HepG2 (cell line): Measurements from ENCODE around the gene MXRA8. TPM values are rescaled to one million over a fixed set of nuclear protein-coding genes. Genes with fewer than 3 reads are reported as not detected.

Source experiments
- KDM3A ChIP-seq: IDR thresholded peaks from 2 replicates; pipeline ENCODE4 v1.6.1; 2018; ENCODE audit warnings: low read depth, missing compliant biosample characterization
- MED8 ChIP-seq: sonication (generic); formaldehyde crosslinking; IDR thresholded peaks from 2 replicates; pipeline ENCODE4 v1.8.1; 2023; ENCODE audit warnings: mild to moderate bottlenecking, missing genetic modification reagents; ENCODE audit not compliant: insufficient replicate concordance
- POLR2A ChIP-seq, 2 experiments: IDR thresholded peaks; 2 replicates each; pipeline ENCODE4 v1.6.1; 2011; ENCODE audit warnings: low read depth in 2 of 2, low read length in 2 of 2, mild to moderate bottlenecking in 1 of 2, moderate library complexity in 1 of 2; ENCODE audit not compliant: insufficient read depth in 1 of 2
- ZNF225 ChIP-seq: sonication (generic); formaldehyde crosslinking; IDR thresholded peaks from 2 replicates; pipeline ENCODE4 v1.4.0; 2020; ENCODE audit warnings: mild to moderate bottlenecking, missing genetic modification reagents
- ZNF274 ChIP-seq: sonication (generic); formaldehyde crosslinking; IDR thresholded peaks from 2 replicates; pipeline ENCODE4 v1.5.1; 2020; ENCODE audit warnings: mild to moderate bottlenecking, missing genetic modification reagents
- ZNF317 ChIP-seq: sonication (generic); formaldehyde crosslinking; IDR thresholded peaks from 2 replicates; pipeline ENCODE4 v1.5.0; 2020; ENCODE audit warnings: mild to moderate bottlenecking, missing genetic modification reagents
- ZNF558 ChIP-seq: sonication (generic); formaldehyde crosslinking; IDR thresholded peaks from 2 replicates; pipeline ENCODE4 v1.9.0; 2022; ENCODE audit warnings: mild to moderate bottlenecking, missing genetic modification reagents, borderline replicate concordance
- polyA plus RNA-seq, 8 experiments: library from polyadenylated mRNA; depleted of rRNA in 3 of 8; stranded (reverse) in 7 of 8; unstranded in 1 of 8; fragments of >200 nt; fragmentation: Illumina TruSeq in 4 of 8; extraction: Trizol in 4 of 8; gene quantifications; 2 replicates each; pipeline versions ENCODE4 v1.2.1 to v1.2.3, GENCODE V29; 2011 to 2016; ENCODE audit warnings: low read depth in 4 of 8, missing spikeins in 1 of 8, mixed read lengths in 1 of 8; ENCODE audit not compliant: insufficient read depth in 1 of 8
- total RNA-seq, 5 experiments: library from RNA; depleted of rRNA; stranded (reverse); fragments of >200 nt; fragmentation: Illumina TruSeq; extraction: Trizol; gene quantifications; 2 replicates each; pipeline ENCODE4 v1.2.3, GENCODE V29; 2016; ENCODE audit warnings: low read depth in 1 of 5
- TF ChIP-seq, protein P1 (sequence below), 2 experiments: sonication (generic) in 1 of 2; formaldehyde crosslinking in 1 of 2; IDR thresholded peaks; 2 replicates each; pipeline versions ENCODE4 v1.6.1 to v1.9.0; 2014 to 2022; ENCODE audit warnings: antibody characterized with exemption in 1 of 2, borderline replicate concordance in 1 of 2, inconsistent platforms in 1 of 2, low read depth in 1 of 2, missing genetic modification reagents in 1 of 2
- TF ChIP-seq, protein P2 (sequence below): sonication (generic); formaldehyde crosslinking; IDR thresholded peaks from 2 replicates; pipeline ENCODE4 v1.4.0; 2020; ENCODE audit warnings: missing genetic modification reagents
- TF ChIP-seq, protein P3 (sequence below): IDR thresholded peaks from 2 replicates; pipeline ENCODE4 v1.6.1; 2018; ENCODE audit warnings: missing genetic modification reagents, mild to moderate bottlenecking, missing compliant biosample characterization
- TF ChIP-seq, protein P4 (sequence below): sonication (generic); formaldehyde crosslinking; IDR thresholded peaks from 2 replicates; pipeline ENCODE4 v1.5.1; 2020; ENCODE audit warnings: mild to moderate bottlenecking, missing genetic modification reagents, moderate library complexity
- TF ChIP-seq, protein P5 (sequence below): IDR thresholded peaks from 2 replicates; pipeline ENCODE4 v1.6.1; 2018; ENCODE audit warnings: missing genetic modification reagents

The MXRA8 gene
- total and polyA plus RNA-seq, 2 of the 13 experiments (the other 11 are each of a cell fraction or from before 2014, with no cell fraction given), result 19.8 to 44.8 TPM

DNA sequence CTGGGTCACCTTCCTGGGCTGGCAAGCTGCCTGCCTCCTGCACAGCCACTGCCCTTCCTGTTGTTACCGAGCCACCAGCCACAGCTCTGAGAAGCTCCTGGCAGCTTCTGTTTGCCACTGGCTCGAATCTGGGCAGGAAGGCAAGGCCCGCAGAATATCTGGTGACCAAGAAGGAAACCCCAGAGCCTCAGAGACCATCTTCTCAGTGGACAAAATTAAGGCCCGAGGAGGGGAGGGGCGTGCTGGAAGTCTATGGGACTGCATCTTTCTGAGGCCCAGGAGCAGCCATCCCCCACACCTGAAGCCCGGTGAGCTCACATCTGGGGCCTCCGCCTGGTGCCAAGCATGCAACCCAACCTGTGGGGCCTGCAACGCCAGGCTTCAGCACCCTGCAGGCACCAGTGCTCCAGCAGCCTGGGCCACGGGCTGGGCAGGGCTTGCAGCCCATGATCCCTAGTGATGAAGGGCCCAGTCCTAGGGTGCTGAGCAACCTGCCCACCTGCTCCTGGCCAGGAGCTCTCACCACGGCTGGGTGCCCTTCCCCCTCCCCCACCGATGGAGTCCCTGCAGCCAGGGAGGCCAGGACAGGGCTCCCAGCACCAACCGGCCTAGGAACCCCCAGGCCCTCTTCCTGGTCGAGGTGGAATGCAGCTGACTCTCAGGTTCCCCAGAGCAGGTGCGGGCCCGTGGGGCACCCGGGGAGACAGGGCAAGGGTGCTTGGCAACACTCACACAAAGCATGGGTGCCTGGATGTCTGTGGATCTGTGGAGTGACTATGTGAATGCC, 32.9 kb downstream of the MXRA8 start (continued):
- TF ChIP-seq, protein P1, sequence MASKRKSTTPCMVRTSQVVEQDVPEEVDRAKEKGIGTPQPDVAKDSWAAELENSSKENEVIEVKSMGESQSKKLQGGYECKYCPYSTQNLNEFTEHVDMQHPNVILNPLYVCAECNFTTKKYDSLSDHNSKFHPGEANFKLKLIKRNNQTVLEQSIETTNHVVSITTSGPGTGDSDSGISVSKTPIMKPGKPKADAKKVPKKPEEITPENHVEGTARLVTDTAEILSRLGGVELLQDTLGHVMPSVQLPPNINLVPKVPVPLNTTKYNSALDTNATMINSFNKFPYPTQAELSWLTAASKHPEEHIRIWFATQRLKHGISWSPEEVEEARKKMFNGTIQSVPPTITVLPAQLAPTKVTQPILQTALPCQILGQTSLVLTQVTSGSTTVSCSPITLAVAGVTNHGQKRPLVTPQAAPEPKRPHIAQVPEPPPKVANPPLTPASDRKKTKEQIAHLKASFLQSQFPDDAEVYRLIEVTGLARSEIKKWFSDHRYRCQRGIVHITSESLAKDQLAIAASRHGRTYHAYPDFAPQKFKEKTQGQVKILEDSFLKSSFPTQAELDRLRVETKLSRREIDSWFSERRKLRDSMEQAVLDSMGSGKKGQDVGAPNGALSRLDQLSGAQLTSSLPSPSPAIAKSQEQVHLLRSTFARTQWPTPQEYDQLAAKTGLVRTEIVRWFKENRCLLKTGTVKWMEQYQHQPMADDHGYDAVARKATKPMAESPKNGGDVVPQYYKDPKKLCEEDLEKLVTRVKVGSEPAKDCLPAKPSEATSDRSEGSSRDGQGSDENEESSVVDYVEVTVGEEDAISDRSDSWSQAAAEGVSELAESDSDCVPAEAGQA (IDR thresholded peaks at IDR 0.05; ENCODE audit: low read depth), result no peak
- TF ChIP-seq, protein P1 (CRISPR knock-in tag; IDR thresholded peaks at IDR 0.05; ENCODE audit: borderline replicate concordance), result no peak
- TF ChIP-seq, protein P2, sequence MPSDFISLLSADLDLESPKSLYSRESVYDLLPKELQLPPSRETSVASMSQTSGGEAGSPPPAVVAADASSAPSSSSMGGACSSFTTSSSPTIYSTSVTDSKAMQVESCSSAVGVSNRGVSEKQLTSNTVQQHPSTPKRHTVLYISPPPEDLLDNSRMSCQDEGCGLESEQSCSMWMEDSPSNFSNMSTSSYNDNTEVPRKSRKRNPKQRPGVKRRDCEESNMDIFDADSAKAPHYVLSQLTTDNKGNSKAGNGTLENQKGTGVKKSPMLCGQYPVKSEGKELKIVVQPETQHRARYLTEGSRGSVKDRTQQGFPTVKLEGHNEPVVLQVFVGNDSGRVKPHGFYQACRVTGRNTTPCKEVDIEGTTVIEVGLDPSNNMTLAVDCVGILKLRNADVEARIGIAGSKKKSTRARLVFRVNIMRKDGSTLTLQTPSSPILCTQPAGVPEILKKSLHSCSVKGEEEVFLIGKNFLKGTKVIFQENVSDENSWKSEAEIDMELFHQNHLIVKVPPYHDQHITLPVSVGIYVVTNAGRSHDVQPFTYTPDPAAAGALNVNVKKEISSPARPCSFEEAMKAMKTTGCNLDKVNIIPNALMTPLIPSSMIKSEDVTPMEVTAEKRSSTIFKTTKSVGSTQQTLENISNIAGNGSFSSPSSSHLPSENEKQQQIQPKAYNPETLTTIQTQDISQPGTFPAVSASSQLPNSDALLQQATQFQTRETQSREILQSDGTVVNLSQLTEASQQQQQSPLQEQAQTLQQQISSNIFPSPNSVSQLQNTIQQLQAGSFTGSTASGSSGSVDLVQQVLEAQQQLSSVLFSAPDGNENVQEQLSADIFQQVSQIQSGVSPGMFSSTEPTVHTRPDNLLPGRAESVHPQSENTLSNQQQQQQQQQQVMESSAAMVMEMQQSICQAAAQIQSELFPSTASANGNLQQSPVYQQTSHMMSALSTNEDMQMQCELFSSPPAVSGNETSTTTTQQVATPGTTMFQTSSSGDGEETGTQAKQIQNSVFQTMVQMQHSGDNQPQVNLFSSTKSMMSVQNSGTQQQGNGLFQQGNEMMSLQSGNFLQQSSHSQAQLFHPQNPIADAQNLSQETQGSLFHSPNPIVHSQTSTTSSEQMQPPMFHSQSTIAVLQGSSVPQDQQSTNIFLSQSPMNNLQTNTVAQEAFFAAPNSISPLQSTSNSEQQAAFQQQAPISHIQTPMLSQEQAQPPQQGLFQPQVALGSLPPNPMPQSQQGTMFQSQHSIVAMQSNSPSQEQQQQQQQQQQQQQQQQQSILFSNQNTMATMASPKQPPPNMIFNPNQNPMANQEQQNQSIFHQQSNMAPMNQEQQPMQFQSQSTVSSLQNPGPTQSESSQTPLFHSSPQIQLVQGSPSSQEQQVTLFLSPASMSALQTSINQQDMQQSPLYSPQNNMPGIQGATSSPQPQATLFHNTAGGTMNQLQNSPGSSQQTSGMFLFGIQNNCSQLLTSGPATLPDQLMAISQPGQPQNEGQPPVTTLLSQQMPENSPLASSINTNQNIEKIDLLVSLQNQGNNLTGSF, result no peak
- no peak for TF ChIP-seq KDM3A (CRISPR knock-in tag)
- 0 out of 2 replicates have a peak, but pooled peaks have one; percentile 5 for TF ChIP-seq ZNF225
- 0 out of 2 replicates have a peak, but pooled peaks have one; percentile 14 for TF ChIP-seq ZNF558
- TF ChIP-seq, protein P3, sequence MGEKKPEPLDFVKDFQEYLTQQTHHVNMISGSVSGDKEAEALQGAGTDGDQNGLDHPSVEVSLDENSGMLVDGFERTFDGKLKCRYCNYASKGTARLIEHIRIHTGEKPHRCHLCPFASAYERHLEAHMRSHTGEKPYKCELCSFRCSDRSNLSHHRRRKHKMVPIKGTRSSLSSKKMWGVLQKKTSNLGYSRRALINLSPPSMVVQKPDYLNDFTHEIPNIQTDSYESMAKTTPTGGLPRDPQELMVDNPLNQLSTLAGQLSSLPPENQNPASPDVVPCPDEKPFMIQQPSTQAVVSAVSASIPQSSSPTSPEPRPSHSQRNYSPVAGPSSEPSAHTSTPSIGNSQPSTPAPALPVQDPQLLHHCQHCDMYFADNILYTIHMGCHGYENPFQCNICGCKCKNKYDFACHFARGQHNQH, result 0 out of 2 replicates have a peak, but pooled peaks have one; percentile 12
- 0 out of 2 replicates have a peak, but pooled peaks have one; percentile 1 for TF ChIP-seq ZNF317 (CRISPR knock-in tag)
- 0 out of 4 replicates have a peak, but pooled peaks of 1 of the 2 experiments have one; percentile 6 for TF ChIP-seq POLR2A (IDR thresholded peaks at IDR 0.05; ENCODE audit: insufficient read depth in 1 of 2, low read depth in 2 of 2, low read length in 2 of 2)
- 0 out of 2 replicates have a peak, but pooled peaks have one; percentile 67 for TF ChIP-seq ZNF274 (CRISPR knock-in tag)
- TF ChIP-seq, protein P4, sequence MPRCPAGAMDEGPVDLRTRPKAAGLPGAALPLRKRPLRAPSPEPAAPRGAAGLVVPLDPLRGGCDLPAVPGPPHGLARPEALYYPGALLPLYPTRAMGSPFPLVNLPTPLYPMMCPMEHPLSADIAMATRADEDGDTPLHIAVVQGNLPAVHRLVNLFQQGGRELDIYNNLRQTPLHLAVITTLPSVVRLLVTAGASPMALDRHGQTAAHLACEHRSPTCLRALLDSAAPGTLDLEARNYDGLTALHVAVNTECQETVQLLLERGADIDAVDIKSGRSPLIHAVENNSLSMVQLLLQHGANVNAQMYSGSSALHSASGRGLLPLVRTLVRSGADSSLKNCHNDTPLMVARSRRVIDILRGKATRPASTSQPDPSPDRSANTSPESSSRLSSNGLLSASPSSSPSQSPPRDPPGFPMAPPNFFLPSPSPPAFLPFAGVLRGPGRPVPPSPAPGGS (CRISPR knock-in tag), result peak; percentile 65; the same call in 1 of the 2 replicates
- TF ChIP-seq MED8 (CRISPR knock-in tag), result peak; percentile 13
- TF ChIP-seq, protein P5, sequence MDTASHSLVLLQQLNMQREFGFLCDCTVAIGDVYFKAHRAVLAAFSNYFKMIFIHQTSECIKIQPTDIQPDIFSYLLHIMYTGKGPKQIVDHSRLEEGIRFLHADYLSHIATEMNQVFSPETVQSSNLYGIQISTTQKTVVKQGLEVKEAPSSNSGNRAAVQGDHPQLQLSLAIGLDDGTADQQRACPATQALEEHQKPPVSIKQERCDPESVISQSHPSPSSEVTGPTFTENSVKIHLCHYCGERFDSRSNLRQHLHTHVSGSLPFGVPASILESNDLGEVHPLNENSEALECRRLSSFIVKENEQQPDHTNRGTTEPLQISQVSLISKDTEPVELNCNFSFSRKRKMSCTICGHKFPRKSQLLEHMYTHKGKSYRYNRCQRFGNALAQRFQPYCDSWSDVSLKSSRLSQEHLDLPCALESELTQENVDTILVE (CRISPR knock-in tag), result no peak
